A549 treated with AZD2906 at 1 μM for 4 hours (cell line): Measurements from ENCODE around the gene CCDC198. TPM values are rescaled to one million over a fixed set of nuclear protein-coding genes. Genes with fewer than 3 reads are reported as not detected.

ENCODE experiments used
- total RNA-seq: library from RNA; stranded (reverse); fragments of 200-300 nt; extraction: Qiagen RNA extraction; gene quantifications from 5 replicates; pipeline ENCODE4 v1.2.3, GENCODE V29; 2022

Gene CCDC198
- 1.5 to 2.6 TPM (median 2.1 TPM) in 5 replicates for total RNA-seq

DNA sequence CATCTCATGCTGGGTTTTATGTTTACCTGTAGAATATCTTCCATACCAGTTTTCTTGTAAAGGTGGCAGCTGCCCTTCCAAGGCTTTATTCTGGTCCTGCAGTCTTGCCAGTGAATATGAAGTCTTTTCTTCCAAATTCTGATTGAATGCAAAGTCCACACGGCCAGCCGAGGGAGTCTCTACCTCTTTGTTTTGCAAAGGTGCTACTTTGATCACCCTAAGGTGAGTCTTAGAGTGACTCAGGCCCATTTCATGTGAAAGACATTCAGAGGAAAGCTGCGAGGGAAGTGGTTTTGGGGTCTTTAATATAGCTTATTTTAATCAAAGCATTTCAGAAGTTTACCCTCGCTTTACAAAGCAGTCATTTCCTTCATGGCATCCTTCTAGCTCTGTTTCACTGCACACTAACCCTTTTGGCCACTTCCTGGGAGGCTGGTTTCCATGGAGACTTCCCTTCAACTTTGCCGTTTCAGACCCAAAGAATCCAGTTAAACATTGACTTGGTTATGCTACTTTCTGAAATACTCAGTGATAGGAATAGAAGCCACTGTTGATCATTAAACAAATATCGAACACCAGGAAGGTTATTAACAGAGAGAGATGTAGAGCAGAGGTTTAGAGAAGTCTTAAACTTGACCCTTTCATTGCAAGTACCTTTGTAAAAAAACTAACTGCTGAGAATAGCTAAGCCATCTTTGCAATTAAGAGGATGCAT is at the start of gene CCDC198:
Gene CCDC198, minus strand, starts transcription at position 391 of the 715 bp plus-strand sequence. Its CDS starts 142 bp downstream, at position 249.

Other genes with a start within 250 kb of the CCDC198 start
- gene EXOC5, start 225.0 kb downstream of the CCDC198 start, total RNA-seq = 27.3 to 41.3 TPM (median 36.6 TPM) in 5 replicates
- gene AP5M1, start 224.9 kb downstream of the CCDC198 start, total RNA-seq = 16.2 to 20.0 TPM (median 19.1 TPM) in 5 replicates
- 11.0 to 13.2 TPM (median 11.7 TPM) in 5 replicates for gene NAA30, start 103.3 kb downstream of the CCDC198 start, total RNA-seq